Subcutaneous preadipocyte (primary cell): ENCODE measurements around the gene GPSM1. TPM values are rescaled to one million over a fixed set of nuclear protein-coding genes. Genes with fewer than 3 reads are reported as not detected.

Experiments used
- total RNA-seq: library from RNA; depleted of rRNA; stranded (reverse); fragments of >200 nt; gene quantifications from 2 replicates; pipeline ENCODE4 v1.2.3, GENCODE V29; 2012

Gene GPSM1
- 34.2 and 50.8 TPM in 2 replicates for total RNA-seq

DNA sequence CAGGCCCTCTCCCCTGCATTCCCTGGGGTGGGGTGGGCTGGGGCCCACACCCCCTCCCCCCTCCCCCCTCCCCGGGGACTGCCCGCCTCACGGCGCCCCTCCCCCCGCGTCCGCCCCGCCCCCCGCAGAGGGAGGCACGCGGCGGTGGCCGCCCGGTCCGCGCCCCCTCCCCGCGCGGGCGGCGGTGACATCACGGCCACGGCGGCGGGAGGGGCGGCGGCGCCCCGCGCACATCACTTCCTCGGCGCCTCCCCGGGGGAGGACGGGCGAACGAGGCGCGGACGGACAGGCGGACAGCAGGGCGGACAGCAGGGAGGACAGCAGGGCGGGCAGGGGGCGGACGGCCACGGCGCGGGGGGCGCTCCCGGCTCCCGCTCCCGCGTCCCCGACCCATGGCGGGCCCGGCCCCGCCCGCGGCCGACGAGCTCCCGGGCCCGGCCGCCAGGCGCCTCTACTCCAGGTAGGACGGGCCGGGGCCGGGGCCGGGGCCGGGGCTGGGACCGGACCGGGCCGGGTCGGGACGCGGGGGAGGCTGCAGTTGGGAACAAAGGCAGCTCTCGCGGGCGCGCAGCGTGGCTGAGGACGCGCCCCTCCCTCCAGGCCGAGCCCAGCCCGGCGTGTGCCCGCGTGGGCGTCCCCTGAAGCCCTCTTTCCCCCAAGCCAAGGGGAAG lies at the start of gene GPSM1:
Gene GPSM1 (plus strand): TSS at position 236 of the 671 bp plus-strand sequence. CDS start 157 bp downstream, at position 393.

DNA sequence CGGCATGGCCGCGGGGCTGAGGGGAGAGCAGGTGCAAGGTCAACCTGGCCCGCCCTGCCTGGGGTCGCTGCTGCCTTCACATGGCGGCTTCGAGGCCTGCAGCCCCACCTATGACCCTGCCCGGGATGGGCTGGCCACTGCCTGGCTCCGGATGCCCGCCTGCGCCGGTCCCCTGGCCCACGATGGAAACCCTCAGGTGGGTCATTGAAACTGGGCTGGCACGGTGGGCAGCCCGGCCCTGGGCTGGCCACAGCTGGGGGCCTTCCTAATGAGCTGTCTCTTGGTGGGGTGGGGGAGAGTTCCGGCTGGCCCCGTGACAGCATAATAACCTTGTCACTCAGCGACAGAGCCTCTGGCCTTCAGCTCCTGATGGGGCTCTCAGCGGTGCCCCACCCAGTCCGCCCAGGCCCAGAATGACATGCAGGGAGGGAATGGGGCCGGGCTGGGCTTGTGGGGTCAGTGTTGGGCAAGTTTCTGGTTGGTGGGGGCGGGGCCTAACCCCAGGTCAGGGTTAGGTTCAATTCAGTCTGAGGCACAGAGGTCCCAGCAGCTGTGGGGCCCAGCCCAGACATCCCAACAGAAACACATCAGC lies 23.4 kb upstream of the GPSM1 start, which contains the start of gene CCDC187:
Gene CCDC187 (minus strand): TSS at position 270 of the 592 bp plus-strand sequence. CDS start 264 bp downstream, at position 6.

DNA sequence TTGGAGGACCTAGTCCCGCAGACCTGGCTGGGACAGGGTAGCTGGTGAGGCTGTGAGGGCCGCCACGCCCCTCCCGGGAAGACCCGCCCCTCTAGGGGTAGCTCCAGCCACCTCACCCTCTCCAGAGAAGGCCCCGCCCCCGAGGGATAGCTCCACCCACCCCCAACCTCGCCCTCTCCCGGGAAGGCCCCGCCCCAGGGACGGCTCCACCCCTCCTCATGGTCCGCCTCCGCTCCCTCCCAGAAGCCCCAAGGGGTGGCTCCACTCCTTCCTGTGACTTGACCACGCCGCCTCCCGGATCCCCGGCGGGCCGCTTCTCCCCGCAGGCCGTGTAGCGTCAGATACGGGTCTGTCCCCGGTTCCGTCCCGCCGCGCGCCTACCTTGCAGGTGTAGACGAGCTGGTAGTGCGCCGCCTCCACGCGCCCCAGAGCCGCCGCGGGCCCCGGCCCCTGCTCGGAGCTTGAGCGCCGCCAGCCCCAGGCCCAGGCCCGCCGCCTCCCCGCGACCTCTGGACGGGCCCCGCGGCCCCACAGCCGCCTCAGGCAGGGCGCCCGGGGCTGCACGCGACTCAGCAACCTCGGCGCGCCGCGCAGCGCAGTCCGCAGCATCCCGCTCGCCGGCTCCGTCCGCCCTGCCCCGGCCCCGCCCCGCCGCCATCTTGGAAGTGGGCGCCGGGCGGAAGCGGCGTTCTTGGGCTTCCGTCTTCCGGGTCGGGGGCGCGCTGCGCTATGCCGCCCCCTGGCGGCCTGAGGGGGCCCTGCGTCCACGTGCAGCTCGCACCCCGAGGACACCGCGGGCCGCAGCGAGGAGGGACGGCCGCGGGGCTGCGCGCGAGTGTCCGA lies 36.0 kb downstream of the GPSM1 start, which contains the start of gene DNLZ:
Gene DNLZ (minus strand): TSS at position 639 of the 843 bp plus-strand sequence. CDS start 30 bp downstream, at position 609.

GRCh38 chr9:136373300-136374182 lies 46.2 kb downstream of the GPSM1 start, which contains the start of gene CARD9:
Gene CARD9, minus strand, starts transcription at chr9:136373669. Its CDS starts 1,591 bp downstream, at chr9:136372078.

DNA sequence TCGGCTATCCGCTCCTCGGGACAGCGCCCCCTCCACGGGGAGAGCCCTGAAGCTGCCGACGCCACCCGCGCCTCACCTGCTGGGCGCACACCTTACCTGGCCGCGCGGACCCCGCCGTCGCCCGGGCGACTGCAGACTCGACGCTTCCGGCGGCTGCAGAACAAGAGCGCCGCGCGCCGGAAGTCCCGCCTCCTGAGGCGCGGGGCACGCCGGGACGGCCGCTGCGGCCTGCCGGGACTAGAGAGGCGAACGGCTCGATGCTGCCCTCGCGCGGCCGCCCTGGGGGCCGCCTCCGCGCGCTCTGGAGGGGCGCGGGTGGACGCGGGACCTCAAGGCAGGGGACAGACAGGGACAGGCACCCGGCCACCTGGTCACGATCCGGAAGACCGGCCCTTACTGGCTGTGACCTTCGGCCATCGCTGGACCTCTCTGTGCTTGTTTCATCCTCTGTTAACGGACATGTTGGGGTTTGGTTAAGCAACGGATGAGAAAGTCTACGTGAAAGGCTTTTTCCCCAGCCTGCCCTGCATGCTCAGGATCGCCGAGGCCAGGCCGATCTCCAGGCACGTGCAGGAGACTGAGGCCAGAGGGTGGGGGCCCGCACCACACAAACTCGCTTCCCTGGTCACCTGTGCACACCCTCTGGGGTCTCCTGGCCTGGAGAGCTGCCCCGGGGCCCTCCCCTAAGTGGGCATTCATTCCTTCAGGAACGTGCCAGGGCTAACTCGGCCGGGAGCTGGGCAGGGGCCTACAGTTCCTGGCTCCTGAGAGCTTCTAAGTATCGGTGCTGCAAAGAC lies 72.9 kb downstream of the GPSM1 start, which contains the start of gene SNAPC4:
Gene SNAPC4 (minus strand): TSS at position 133 of the 797 bp plus-strand sequence. CDS start 1,742 bp downstream, outside the sequence.

Other genes starting within 250 kb of the GPSM1 start
- 15.8 and 25.6 TPM in 2 replicates for gene NACC2, start 232.2 kb upstream of the GPSM1 start, total RNA-seq
- 38.2 and 50.4 TPM in 2 replicates for gene TMEM250, start 208.7 kb upstream of the GPSM1 start, total RNA-seq
- gene LHX3, start 122.4 kb upstream of the GPSM1 start, total RNA-seq: not detected in 2 replicates
- gene QSOX2, start 81.7 kb upstream of the GPSM1 start, total RNA-seq: 11.4 and 17.0 TPM in 2 replicates
- gene CCDC187, start 23.4 kb upstream of the GPSM1 start, total RNA-seq: under 0.01 TPM in 1 of 2 replicates, not detected in the other
- 5.5 and 8.1 TPM in 2 replicates for gene DNLZ, start 36.2 kb downstream of the GPSM1 start, total RNA-seq
- 0.78 and 1.1 TPM in 2 replicates for gene CARD9, start 46.1 kb downstream of the GPSM1 start, total RNA-seq
- gene SNAPC4, start 72.6 kb downstream of the GPSM1 start, total RNA-seq: 17.2 and 19.8 TPM in 2 replicates
- gene ENTR1, start 83.1 kb downstream of the GPSM1 start, total RNA-seq: 36.4 and 48.9 TPM in 2 replicates
- 54.4 and 58.6 TPM in 2 replicates for gene PMPCA, start 83.1 kb downstream of the GPSM1 start, total RNA-seq
- 7.7 and 13.5 TPM in 2 replicates for gene INPP5E, start 112.3 kb downstream of the GPSM1 start, total RNA-seq
- gene SEC16A, start 155.5 kb downstream of the GPSM1 start, total RNA-seq: 26.1 and 34.8 TPM in 2 replicates
- gene NOTCH1, start 218.5 kb downstream of the GPSM1 start, total RNA-seq: 7.7 and 13.1 TPM in 2 replicates